ENCODE results near the gene SNCAIP. TPM values are rescaled to one million over a fixed set of nuclear protein-coding genes. Genes with fewer than 3 reads are reported as not detected.

SNCAIP gene
- total RNA-seq, 1 donor from 2014 or later = not detected

GRCh38 chr5:122500245-122501088 lies 188.4 kb downstream of the SNCAIP start:
- Mint-ChIP-seq H3K27ac (no peak overlapping the region), H3K9me3 (no peaks in the 10 kb centered on the region), H3K27me3 (ENCODE audit: low read depth) (no peaks in the 10 kb centered on the region), H3K4me1 (ENCODE audit: low read depth) (no peaks in the 10 kb centered on the region), H3K36me3 (ENCODE audit: low read depth) (no peaks in the 10 kb centered on the region), H3K4me3 (ENCODE audit: low read depth) (no peak overlapping the region)
- intact Hi-C loops (cut with micrococcal nuclease) = no loop called here
- no peak for DNase-seq (ENCODE audit: low spot score)

- no peaks in the 10 kb centered on the region for H3K9me3 Mint-ChIP-seq
- H3K4me1 Mint-ChIP-seq (ENCODE audit: low read depth) = no peaks in the 10 kb centered on the region
- H3K27me3 Mint-ChIP-seq (ENCODE audit: low read depth) = no peaks in the 10 kb centered on the region
- intact Hi-C loops (cut with micrococcal nuclease) = no loop called here
- no peaks in the 10 kb centered on the region for H3K36me3 Mint-ChIP-seq (ENCODE audit: low read depth)
- no peak overlapping the region for H3K4me3 Mint-ChIP-seq (ENCODE audit: low read depth)
- DNase-seq (ENCODE audit: low spot score) = no peak
- no peak overlapping the region for H3K27ac Mint-ChIP-seq
Measured at GRCh38 chr5:122501089-122501435, 189.0 kb downstream of the SNCAIP start.

GRCh38 chr5:122507045-122507444 lies 195.0 kb downstream of the SNCAIP start:
- no peaks in the 10 kb centered on the region for H3K4me1 Mint-ChIP-seq (ENCODE audit: low read depth)
- H3K9me3 Mint-ChIP-seq = no peaks in the 10 kb centered on the region
- no peak for DNase-seq (ENCODE audit: low spot score)
- H3K27me3 Mint-ChIP-seq (ENCODE audit: low read depth) = no peaks in the 10 kb centered on the region
- H3K27ac Mint-ChIP-seq = no peak overlapping the region
- intact Hi-C loops (cut with micrococcal nuclease) = no loop called here
- H3K4me3 Mint-ChIP-seq (ENCODE audit: low read depth) = no peak overlapping the region
- H3K36me3 Mint-ChIP-seq (ENCODE audit: low read depth) = no peaks in the 10 kb centered on the region

DNA sequence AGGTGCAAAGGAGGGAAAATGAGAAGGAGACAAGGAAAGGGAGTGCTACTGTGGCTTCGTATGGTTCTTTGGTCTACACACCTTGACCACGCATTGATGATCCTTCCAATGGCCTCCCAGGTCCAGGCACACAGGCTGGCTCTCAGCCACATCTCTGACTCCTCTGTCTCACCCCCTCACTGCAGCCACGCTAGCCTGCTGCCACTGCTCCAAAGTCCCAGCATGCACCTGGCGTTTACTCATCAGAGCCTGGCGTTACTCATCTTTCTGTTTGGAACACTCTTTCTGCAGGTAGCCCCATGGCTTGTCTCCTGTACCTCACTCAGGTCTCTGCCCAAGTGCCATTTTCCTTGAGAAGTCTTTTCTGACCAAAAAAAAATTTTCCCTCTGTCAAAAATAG lies 195.5 kb downstream of the SNCAIP start:
- Mint-ChIP-seq H3K27me3 (ENCODE audit: low read depth) (no peaks in the 10 kb centered on the region), H3K36me3 (ENCODE audit: low read depth) (no peaks in the 10 kb centered on the region), H3K4me1 (ENCODE audit: low read depth) (no peaks in the 10 kb centered on the region), H3K4me3 (ENCODE audit: low read depth) (no peak overlapping the region), H3K27ac (no peak overlapping the region), H3K9me3 (no peaks in the 10 kb centered on the region)
- intact Hi-C loops (cut with micrococcal nuclease) = no loop called here
- DNase-seq (ENCODE audit: low spot score) = no peak

GRCh38 chr5:122508623-122509022 lies 196.6 kb downstream of the SNCAIP start:
- H3K36me3 Mint-ChIP-seq (ENCODE audit: low read depth) = no peaks in the 10 kb centered on the region
- no peaks in the 10 kb centered on the region for H3K27me3 Mint-ChIP-seq (ENCODE audit: low read depth)
- H3K9me3 Mint-ChIP-seq = no peaks in the 10 kb centered on the region
- DNase-seq (ENCODE audit: low spot score) = no peak
- H3K4me3 Mint-ChIP-seq (ENCODE audit: low read depth) = no peak overlapping the region
- no peaks in the 10 kb centered on the region for H3K4me1 Mint-ChIP-seq (ENCODE audit: low read depth)
- H3K27ac Mint-ChIP-seq = no peak overlapping the region
- intact Hi-C loops (cut with micrococcal nuclease) = no loop called here

Other genes starting within 250 kb of the SNCAIP start
- gene LOX, start 234.0 kb upstream of the SNCAIP start, total RNA-seq = not detected in 2 replicates
- not detected in 2 replicates for gene ZNF474, start 182.7 kb upstream of the SNCAIP start, total RNA-seq